ENCODE data around the gene CEP170B.
"Not testable (repeated sequence)": the region's sequence is repeated elsewhere in the genome, so short reads cannot be mapped to it uniquely, and the experiment has no call there.

The CEP170B gene

GRCh38 chr14:104931771-104932675 lies 67.0 kb downstream of the CEP170B start:
- no peak for DNase-seq (ENCODE audit: low read depth in 2 of 2)

- peak; percentile 62 to 69 for DNase-seq (ENCODE audit: low read depth in 2 of 2)
Measured at GRCh38 chr14:104932676-104933631, 67.9 kb downstream of the CEP170B start.

- no peak for DNase-seq (ENCODE audit: low read depth in 2 of 2)
Measured at GRCh38 chr14:104933746-104934733, 69.0 kb downstream of the CEP170B start.

DNA sequence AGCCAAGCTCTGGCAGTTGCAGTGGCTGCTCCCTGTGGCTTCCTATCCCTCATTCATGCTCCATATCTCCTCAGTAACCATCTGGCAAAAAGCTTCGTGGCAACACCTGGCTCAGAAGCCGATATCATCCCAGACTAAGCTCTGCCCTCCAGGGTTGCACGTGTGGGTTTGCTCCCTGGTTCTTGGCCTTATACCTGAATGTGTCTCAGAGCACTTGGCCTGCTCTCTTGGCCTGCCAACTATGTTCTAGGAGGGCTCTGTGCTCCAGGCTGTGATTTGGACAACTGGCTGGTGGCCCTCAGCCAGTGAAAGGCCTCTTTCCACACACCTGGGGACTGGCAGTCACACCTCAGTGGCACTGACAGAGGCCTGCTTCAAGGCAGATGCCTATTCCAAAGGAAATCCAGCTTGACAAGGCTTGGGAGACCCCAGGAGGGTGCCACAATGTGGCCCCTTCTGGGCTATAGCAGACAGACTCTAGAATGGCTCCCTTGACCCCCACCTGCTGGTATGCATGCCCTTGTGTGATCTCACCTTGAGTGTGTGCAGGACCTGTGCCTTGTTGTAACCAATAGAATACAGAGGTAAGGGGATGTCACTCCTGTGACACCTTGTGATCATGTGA lies 70.1 kb downstream of the CEP170B start:
- no peak for DNase-seq (ENCODE audit: low read depth in 2 of 2)

DNA sequence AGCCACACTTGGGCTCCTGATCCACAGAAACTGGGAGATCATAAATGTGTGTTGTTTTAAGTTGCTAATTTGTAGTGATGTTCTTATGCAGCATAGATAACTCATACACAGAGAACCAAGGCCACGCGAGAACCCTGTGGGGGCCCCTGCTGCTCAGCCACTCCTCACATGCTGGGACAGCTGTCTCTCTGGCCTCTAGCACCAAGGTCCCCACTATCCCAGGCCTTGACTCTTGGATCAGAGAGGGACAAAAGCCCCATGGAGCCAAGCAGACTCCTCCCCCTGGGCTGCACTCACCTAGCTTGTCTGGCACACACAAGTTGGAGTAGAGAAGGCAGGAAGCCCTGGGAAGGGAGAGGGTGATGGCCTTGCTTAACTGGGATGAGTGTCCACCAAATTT lies 70.9 kb downstream of the CEP170B start:
- DNase-seq (ENCODE audit: low read depth in 2 of 2): no peak

DNA sequence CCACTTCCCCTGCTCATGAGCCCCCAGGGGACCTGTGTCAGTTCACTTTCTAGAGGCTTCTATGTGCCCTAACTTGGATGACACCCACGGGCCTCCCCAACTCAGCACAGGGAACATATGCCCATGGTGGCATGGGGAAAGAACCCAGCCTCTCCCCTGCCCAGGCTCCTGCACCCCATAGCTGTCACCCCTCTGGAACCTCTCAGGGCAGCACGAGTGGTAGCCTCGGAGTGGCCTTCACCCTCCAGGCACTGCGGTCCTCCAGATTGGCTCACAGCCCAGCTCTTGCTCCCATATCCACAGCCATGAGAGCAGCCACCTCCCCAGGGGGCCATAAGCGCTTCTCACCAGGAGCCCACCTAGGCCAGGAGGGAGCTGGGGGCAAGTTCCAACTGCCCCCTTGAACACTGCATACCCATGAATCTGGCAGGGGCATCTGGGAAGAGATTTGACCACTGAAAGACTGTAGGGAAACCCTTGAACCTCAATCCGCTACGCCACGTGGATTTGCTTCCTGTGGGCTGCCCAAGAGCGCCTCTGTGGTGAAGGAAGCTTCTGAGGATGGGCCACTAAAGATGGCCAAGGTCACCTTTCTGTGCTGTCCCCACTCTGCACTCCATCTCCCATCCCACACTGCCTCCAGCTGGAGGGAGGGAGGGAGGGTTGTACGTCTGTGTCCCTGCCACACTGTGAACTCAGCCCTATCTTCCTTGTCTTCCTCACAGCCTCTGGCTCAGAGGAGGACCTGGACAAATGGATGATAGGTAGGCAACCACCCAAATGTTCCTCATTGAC lies 71.5 kb downstream of the CEP170B start:
- DNase-seq (ENCODE audit: low read depth in 2 of 2): no peak

DNA sequence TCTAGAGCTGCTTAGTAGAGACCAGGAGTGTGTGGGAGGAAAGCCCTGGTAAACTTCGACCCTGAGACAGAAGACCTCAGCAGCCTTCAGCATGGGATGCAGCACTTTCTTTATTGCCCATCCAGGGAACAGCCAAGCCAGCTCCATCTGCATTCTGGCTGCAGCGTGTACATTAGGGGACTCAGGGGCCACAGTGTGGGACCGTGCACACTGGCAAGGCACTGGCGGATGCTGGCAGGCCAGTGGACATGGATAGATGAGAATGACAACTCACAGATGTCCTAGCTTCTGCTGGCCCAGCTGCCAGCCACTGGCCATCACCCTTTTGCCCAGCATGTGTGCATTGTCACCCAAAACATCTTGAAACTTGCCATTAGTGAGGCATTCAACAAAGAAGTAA lies 72.1 kb downstream of the CEP170B start:
- no peak for DNase-seq (ENCODE audit: low read depth in 2 of 2)

DNA sequence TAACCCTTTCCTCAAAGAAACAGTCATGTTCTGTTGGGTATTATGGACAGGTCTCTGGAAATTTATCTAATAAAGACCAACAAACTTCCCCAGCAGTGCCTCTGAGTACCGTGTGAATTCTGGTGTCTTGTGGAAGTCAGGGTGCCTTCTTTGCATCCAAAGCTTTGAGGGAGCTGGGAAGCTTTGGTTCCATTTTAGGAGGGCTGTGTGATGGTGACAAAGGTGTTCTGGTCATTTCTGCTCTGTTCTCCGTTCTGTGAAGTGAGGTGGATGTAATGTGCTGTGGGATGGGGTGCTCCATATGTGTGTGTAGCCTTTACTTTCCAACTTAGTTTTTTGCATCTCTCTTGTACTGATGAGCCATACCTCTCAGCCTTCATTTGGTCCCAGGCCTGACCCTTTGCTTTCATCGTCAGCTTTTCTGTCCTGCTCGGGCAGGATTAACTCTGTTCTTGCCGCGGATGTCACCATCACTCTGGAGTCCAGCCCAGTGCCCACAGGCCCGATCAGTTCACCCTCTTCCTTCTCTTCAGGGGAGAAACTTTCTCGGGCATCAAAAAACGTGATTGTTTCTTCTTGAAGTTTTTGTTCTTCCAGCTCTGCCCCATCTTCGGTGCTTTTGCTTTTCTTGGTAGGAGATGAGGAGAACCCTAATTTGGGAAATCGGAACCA lies 72.8 kb downstream of the CEP170B start:
- DNase-seq (ENCODE audit: low read depth in 2 of 2): no peak

DNA sequence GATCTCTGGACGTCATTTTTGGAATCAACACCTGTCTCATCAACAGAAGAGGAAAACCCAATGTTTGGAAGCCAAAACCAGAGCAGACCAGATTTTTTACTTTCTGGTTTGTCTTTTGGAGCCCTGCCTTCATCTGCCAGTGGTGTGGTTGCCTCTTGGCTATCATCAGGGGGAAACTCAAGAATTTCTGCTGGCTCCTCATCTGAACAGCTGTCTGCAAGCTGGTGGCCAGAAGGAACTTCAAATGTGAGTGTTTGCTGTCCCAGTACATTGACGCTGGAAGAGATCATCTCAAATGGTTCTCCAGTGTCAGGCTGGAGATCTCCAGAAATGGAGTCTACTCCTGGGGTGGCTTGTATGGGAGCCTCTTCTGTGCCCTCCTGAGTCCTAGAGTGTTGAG lies 73.4 kb downstream of the CEP170B start:
- DNase-seq (ENCODE audit: low read depth in 2 of 2): no peak

- DNase-seq (ENCODE audit: low read depth in 2 of 2): no peak
Measured at GRCh38 chr14:104938960-104939359, 73.9 kb downstream of the CEP170B start.

DNA sequence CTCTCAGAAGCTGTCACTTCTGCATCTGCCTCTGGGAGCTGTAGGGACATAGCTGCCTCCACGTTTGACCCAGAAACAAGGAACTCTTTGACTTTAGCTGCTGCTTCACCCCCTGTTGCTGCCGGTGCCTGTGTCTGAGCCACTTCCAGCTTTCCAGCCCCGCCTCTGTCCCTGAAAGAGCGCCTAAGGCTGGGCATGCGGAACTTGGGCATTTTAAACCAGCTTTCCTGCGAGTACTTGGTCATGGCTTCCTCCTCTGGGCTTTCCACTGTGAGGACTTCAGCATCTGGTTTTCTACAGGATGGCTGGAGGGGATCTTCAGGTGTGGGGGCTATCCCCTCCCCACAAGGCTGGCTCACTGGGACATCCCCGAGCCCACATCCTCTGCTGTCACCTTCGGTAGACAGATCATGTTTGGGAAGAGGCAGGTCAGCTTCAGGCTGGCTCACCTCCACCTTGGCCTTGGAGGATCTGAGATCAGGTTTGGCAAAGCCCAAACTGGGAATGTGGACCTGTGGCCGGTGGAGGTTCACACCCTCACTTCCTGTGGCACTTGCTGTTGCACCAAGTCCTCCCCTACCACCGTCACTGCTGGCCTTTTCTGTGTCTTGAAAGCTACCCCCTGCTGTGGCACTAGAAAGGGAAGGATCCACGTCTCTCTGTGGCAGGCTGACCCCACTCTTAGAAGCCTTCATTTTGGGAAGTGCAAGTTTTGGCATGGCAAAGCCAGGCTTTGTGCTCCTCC lies 74.8 kb downstream of the CEP170B start:
- DNase-seq (ENCODE audit: low read depth in 2 of 2): no peak

GRCh38 chr14:104940526-104941150 lies 75.6 kb downstream of the CEP170B start:
- no peak for DNase-seq (ENCODE audit: low read depth in 2 of 2)

DNA sequence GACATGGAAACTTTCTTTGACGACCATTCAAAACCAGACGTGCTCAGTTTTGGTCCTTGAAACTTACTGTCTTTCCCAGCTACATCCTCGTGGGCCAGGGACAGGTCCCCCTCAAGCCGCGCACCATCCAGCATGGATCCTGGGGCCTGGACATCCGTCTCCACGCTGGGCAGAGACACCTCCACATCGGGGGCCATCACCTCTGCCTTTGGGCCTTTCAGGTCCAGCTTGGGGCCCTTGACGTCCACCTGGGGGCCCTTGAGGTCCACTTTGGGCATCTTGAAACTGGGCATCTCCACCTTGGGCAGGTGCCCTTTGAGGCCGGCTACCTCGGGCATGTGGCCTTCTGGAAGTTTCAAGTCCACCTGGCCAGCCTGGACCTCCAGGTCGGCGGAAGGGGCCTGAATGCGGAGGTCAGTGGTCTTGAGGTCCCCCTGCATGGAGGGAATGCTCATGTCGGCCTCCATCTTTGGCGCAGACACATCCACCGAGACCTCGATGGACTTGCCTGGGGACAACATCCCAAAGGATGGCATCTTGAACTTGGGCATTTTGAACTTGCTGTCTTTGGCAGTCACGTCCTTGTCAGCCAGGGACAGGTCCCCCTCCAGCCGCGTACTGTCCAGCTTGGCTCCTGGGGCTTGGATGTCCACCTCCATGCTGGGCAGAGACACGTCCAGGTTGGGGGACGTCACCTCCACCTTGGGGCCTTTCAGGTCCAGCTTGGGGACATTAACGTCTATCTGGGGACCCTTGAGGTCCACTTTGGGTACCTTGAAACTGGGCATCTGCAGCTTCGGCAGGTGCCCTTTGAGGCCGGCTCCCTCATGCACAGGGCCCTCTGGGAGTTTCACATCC lies 76.7 kb downstream of the CEP170B start:
- no peak for DNase-seq (ENCODE audit: low read depth in 2 of 2)

DNA sequence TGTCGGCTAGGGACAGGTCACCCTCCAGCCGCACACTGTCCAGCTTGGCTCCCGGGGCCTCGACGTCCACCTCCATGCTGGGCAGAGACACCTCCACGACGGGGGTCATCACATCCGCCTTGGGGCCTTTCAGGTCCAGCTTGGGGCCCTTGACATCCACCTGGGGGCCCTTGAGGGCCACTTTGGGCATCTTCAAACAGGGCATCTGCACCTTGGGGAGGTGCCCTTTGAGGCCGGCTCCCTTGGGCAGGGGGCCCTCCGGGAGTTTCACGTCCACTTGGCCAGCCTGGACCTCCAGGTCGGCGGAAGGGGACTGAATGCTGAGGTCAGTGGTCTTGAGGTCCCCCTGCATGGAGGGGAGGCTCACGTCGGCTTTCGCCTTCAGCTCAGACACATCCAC lies 77.5 kb downstream of the CEP170B start:
- no peak for DNase-seq (ENCODE audit: low read depth in 2 of 2)

- DNase-seq (ENCODE audit: low read depth in 2 of 2): not testable (repeated sequence)
Measured at GRCh38 chr14:104943216-104944015, 78.3 kb downstream of the CEP170B start.

DNA sequence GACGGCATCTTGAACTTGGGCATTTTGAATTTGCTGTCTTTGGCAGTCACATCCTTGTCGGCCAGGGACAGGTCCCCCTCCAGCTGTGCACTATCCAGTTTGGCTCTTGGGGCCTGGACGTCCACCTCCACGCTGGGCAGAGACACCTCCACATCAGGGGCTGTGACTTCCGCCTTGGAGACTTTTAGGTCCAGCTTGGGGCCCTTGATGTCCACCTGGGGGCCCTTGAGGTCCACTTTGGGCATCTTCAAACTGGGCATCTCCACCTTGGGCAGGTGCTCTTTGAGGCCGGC lies 78.9 kb downstream of the CEP170B start:
- not testable (repeated sequence) for DNase-seq (ENCODE audit: low read depth in 2 of 2)

Measured in activated CD8-positive, alpha-beta memory T cell treated with anti-CD3 and anti-CD28 coated beads for 4 hours (primary cell).